GM18868 (cell line): Measurements from ENCODE around the gene ACTL9.

Source experiments
- ATAC-seq: cut with Tn5 transposase; IDR thresholded peaks from one replicate; pipeline ENCODE4 v1.9.1; 2021; ENCODE audit warnings: mild to moderate bottlenecking, moderate library complexity; ENCODE audit not compliant: unreplicated experiment

The ACTL9 gene

DNA sequence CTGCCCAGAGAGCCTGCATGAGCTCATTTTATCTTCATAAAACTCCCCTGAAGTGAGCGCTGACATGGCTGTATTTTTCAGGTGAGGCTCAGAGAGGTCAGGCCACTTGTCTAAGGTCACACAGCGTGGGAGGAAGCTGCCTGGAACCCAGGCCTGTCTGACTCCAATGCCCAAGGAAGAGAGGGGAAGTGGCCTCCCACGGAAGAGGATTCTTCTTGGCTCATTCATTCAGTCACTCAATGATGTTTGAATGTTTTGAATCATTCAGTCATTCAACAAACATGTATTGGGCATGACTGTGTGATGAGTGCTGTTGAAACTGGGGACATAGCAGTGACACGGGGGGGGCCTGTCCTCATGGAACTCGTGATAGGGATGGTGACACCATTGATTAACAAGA is 12.0 kb downstream of the ACTL9 start:
- no peak for ATAC-seq

DNA sequence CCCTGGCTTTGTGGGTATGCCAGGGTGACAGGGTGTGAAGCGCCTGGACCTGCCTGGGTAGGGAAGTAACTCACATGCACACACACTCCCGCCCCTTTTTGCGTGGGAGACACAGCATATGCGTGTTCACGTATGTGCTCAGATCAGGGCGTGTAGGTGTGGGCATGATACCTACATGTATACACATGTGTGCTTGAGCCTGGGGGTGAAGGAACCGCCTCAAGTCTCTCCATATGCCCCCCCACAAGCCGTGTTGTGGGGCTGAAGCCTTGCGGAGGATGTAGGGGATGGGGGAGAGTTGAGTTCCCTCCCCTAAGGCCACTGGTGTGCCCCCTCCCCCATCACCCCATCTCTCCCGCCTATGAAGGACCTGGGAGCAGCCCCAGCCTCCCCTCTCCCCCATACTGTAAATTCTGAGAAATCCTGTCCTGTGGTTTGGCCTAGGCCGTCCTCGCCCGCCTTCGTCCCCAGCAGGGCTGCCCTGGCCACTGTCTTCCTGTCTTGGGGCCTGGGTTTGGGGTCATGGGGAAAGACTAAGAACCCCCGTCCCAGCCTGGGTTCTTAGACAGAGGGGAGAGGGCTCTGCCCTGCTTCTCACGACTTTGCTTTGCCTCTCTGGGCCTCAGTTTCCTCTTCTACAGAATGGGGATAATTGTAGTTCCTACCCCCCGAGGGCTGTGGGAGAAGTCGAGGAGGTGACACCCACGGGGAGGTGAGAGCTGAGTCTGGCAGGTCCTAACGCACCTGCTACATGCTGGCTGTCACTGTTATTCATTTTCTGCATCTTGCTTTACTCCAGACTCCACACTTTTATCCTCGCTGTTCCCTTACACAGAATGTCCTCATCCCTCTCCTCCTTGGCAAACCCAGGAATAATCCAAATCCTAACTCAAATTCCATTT is 14.3 kb downstream of the ACTL9 start:
- ATAC-seq, result no peak

DNA sequence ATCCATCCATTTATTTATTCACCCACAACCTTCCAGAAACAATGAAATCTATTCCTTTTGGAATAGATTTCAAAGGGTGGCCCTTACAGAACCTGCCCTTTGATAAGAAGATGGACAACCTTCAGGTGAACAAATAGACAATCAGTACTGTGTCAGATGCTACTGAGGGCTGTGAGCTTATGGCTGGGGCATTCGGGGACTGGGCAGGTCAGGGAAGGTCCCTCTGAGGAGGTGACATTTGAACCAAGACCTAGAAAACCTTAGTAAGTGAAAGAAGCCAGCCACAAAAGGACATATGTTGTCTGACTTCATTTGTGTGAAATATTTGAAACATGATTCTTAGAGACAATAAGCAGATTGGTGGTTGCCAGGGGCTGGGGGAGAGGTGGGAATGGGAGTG is 15.7 kb downstream of the ACTL9 start:
- no peak for ATAC-seq

DNA sequence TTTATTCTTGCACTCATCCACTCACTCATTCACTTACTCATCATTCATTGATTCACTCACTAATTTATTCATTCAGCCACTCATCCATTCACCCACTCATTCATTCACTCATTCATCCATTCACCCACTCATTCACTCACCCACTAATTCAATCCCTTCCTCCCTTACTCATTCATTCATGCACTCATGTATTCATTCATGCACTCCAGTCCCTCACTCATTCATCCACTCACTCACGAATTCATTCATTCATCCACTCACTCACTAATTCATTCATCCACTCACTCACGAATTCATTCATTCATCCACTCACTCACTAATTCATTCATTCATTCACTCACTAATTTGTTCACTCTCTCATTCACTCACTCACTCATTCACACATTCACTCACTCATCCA is 16.1 kb downstream of the ACTL9 start:
- ATAC-seq, result no peak

DNA sequence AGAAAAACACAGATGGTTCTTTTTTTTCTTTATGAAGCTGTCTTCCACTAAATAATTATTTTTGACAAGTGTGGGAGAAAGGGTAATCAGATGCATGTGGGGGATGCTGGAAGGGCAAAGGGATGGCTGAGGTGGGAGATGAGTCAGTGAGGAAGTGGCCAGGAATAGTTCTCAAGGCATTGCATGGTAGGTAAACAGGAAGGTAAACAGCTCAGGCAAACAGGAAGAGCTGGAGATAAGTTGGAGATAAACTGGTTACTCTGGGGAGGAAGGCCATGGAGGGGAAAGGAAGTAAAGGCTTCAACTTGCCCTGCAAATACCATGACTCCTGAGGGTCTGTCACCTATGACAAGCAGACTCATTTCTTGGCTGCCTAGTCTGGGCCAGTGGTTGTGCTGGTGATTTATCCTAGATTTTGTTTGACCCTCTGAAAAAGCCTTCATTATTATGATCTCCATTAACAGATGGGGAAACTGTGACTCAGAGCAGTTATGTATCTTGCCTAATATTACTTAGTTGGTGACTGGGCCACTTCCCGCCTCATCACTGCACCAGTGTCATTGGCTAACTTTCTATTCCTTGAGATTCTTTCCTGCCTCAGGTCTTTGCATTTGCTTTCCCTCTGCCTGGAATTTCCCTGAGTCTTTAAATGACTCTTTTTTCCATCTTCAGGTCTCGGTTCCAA is 17.1 kb downstream of the ACTL9 start:
- no peak for ATAC-seq

DNA sequence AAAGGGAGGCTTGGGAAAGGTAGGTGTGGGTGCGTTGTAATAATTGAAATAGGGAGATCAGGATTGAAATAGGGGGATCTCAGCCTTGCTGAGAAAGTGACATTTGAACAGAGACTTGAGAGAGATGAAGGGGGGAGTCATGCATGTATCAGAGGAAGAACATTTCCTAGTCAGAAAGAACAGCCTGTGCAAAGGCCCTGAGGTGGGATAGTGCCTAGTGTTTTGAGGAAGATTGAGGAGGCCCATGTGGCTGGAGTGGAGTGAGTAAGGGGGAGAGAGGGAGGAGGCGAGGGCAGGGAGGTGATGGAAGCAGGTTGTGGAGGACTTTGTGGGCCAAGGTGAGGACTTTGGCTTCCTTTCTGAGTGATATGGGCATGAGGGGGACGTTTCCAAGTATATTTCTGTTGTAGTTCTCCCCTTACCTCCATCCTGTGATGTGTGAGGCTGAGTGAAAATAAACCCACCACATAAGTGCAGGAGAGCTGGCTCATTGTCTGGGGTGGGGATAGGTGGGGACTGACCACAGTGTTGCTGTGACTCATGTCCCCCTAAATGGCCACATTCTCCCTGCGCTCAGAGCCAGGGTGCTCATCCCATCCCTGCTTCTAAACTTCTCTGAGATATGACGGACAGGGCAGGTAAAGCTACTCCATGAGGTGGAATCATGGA is 17.8 kb downstream of the ACTL9 start:
- ATAC-seq, result no peak

DNA sequence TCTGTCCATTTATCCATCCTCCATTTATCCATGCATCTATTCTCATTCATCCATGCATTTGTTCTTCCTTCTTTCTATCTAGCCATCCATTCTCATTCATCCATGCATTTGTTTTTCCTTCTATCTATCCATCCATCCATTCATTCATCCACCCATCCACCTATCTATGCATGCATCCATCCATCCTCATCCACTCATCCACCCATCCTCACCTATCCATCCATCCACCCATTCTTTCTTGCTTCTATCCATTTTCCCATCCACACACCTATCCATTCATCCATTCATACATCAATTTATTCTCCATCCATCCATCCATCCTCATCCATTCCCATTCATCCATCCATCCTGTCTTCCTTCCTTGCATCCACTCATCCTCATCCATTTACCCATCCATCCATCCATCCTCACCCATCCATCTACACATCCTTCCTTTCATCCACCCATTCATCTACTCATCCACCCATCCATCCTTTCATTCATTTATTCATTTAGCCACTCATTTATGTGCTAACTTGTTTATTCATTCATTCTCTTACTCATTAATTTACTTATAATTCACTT is 20.3 kb downstream of the ACTL9 start:
- no peak for ATAC-seq

DNA sequence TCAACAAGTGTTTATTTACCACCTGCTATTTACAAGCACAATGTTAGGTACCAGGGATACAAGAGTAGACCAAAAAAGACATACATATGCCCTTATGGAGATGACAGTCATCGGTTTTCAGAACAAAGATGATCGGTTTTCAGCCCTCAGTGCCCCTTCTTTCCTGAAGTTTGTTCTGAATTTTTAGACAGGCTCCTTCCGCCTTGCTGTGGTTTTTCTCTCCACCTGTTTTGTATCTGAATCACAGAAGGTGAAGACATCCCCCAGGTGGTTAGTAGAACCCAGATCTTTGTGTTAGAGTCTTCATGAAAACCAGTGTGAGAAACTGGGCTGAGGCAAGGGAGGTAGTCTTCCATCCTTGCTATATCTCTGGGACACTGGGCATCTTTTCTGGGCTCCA is 23.5 kb downstream of the ACTL9 start:
- ATAC-seq, result no peak

DNA sequence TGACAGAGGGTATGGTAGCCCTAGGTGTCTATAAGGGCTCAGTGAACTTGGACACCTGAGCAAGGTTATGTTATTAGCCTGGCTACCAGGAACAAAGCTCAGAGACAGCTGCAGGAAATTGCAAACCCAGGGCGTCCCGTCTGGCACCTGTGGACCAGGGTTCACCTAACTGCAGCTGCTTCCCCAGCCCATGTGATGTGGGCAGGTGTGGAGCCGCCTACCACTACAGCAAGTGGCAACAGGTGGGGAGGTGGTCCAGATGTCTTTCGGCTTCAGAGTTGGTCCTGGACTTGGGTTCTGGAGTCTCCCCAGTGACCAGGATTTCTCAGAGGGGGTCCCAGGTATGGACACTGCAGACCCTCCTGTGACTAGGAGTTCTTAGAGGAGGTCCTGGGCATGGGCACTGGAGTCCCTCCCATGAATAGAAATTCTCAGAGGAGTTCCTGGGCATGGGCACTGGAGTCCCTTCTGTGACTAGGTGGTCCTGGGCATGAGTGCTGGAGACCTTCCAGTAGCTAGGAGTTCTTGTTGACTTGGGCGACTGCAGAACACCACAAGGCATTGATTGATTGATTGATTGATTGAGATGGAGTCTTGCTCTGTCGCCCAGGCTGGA is 25.2 kb downstream of the ACTL9 start:
- ATAC-seq, result no peak

DNA sequence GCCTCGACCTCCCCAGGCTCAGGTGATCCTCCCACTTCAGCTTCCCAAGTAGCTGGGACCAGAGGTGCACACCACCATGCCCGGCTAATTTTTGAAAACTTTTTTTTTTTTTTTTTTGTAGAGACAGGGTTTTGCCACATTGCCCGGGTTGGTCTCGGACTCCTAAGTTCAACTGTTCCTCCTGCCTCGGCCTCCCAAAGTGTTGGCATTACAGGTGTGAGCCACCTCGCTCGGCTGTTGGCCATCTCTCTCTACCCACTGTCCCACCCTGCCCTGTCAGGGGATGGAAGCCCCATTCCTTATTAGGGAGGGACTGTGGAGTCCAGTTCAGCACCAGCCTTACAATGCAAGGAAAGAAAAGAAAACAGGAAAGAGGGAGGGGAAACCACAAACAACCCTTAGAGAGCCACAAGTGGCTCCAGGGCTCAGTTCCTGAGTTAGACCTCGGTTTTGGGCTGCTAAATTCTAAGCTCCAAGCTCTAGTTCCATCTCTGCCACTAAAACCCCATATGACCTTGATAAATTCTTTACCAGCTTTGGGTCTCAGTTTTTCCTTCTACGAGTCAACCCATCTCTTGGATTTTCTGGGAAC is 31.7 kb downstream of the ACTL9 start:
- ATAC-seq, result no peak

DNA sequence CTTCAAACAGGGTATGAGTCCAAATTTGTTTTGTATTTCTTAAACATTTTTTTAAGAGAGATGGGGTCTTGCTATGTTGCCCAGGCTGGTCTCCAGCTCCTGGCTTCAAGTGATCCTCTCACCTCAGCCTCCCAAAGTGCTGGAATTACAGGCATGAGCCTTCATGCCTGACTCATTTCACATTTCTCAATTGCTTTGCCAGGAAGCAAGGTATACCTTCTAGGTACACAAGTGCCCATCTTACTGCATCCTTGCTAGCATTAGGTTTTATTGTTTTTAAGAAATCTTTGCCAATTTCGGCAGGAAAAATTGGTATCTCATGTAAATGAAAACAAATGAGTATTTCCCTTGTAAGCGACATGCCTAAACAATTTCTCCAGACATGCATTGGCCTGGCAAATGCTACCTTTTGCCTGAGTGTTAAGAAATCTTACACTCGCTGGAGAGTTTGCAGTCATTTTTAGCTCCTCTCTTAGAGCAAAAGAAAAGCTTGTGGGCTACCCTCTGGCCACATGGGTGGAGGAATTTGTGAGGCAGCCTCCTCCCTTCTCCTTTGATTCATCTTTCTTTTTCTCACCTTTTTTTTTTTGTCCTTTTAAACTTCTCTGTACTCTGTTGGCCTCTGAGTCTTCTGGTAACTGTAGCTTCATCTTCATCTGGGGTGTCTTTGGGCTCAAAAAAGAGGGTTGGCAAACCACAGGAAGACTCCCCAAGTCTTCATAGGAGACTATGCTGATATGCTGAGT is 33.0 kb downstream of the ACTL9 start:
- no peak for ATAC-seq

DNA sequence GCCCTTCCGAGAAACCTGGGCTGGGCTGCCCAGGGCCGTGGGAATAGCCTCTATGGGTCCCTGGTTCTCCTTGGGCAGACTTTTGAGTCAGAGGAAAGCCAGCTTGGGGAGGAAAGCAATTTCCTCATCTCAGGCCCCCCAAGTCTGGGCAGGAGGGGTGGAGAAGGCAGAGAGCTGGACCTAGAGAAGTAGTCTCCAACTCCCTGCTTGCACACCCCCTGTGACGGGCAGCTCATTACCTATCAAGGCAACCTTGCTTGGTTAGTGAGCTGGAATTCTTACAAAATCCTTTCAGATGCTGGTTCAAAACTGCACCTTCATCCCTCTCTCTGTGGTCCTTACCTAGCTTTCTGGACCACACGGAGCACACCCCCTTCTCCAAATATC is 33.9 kb downstream of the ACTL9 start:
- ATAC-seq, result no peak

DNA sequence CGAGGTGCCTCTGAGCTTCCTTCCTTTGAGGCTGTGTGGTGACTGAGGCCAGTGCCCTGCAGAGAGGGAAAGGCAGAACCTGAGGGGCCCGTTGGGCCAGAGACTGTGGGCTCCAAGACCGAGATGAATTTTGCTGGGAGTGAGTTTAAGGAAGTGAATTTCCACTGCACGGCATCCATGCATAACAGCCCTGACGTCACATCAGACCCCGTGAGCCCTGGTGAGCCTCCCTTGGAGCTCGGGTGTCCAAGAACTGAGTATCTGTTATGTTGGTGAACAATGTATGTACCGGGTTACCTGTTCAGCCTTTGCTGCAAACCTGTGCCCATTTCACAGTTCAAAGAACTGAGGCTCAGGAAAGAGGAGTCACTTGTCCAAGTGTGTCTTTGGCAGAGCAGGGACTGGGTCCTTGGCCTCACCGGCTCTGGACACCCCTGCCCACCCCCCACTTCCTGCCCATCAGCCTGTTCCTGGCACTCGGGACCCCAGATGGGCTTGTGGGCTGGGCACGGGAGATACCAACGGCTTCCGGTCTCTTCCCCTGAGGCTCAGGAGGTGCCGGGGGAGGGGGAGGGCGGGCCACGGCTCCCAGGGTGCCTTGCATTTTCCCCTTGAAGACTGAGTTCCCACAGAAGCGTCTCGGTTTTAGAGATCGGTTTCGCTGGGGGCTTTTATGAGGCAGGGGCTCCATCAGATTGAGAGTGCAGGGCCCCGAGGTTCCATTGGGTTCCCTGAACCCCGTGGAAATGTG is 34.5 kb downstream of the ACTL9 start:
- no peak for ATAC-seq

DNA sequence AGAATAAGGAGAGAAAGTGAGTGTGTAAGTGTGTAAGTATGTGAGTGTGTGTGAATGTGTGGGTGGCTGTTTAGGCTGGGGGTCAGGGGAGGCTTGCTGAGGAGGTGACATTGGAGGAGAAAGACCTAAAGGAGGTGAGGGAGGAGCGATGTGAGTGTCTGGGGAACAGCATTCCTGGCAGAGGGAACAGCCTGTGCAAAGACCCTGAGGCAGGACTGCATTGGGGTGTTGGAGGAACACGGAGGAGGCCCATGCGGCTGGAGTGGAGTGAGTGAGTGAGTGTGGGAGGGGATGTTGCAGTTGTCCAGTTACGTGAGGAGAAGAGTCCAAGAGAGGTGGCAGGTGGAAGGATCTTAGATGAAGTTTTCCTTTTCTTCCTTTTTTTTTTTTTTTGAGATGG is 36.3 kb downstream of the ACTL9 start:
- ATAC-seq, result no peak

DNA sequence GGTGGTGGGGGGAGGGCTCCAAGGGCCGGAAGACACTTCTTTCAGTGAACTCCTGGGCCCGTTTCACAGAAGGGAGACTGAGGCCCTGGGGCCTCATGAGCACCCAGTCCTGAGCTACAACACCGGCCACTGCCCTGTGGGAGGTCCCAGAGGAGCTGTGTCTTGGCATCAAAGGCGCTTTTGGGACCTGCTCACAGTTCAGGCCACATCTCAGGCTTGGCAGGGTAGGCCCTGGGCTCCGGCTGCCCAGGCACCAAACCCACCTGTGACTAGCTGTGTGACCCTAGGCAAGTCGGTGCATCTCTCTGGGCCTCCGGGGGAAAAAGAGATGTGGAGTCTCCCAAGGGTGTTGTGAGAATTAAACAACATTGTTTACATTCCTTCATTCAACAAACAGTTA is 38.7 kb downstream of the ACTL9 start:
- no peak for ATAC-seq

DNA sequence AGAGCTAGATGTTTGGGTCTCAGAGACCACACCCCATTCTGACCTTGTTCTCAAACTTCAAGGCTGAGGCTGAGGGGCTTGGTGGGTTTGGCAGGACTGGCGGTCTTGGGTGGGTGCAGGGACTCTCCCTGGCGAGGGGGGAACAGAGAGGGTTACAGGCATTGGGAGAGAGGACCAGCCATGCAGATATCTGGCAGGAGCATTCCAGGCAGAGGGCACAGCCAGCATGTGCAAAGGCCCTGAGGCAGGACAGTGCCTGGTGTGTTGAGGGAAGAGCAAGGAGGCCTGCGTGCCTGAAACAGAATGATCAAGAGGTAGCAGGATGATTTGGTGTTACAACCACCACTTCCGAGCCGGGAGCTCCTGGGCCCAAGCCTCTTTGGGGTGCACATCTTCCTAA is 40.7 kb downstream of the ACTL9 start:
- ATAC-seq, result no peak

DNA sequence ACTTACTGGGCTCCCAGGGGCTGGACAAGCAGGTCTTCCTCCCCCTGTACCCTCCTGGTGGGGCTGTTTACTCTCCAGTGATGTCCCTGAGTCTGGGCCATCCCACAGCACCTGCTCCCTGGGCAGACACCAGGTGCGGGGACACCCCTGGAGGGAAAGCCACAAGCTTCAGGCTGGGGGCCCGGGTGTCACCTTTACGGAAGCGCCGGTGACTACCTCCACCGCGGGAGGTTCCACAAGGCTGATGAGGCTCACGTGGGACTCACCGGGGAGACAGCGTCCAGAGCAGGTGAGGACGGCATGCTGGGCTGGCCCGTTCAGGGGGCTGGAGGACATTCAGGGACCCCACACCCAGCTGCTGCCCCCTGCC is 43.3 kb downstream of the ACTL9 start:
- no peak for ATAC-seq

DNA sequence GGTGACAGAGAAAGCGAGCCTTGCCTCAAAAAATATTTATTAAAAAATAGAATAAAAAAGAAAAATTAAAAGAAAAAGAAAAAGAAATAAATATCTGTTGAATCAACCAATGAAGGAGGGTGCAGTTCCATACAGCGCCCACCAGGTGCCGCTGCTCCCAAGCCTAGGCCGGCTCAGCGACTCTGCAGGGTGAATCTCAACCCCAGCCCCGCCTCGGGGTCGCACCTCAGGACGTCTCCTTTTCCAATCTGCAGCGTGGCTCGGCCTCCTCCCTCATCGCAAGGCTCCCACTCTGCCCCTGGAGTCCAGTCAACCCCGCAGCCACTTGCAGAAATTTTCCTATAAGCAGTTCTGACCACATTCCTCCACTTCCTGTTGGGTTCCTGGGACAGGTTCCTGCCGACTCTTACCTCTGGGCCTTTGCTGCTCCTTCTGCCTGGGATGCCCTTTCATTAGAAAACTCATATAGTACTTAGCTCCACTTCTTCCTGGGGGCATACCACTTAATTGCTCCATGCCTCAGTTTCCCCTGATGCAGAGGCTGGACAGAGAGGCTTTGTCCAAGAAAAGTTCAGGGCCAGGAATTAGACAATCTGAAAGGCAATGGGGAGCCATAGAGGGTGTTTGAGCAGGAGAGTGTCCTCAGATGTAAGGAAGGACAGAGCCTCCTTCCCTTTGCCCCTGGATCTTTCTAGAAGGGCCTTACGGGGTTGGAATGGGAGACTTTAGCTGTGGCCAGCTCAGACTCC is 43.8 kb downstream of the ACTL9 start:
- no peak for ATAC-seq

DNA sequence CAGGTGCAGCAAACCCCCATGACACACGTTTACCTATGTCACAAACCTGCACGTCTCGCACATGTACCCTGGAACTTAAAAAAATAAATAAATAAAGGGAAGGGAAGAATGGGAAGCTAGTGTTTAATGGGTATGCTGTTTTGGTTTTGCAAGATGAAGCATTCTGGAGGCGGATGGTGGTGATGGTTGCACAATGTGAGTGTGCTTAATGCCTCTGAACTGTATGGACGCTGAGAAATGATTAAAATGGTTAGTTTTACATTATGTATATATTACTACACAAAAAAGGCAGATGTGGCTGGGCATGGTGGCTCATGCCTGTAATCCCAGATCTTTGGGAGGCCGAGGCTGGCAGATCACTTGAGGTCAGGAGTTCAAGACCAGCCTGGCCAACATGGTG is 50.4 kb downstream of the ACTL9 start:
- ATAC-seq, result no peak
